Right lobe of liver (tissue), 4 donors: Measurements from ENCODE around the gene KCNA3.

Source experiments
- POLR2A ChIP-seq: fragments of 450-650 bp; IDR thresholded peaks from one replicate; pipeline ENCODE4 v1.6.1; 2017; ENCODE audit warnings: antibody characterized with exemption, mild to moderate bottlenecking
- TF ChIP-seq, protein P1 (sequence below), 4 donors: fragments of 200-600 bp in 3 of 4; fragments of 450-650 bp in 1 of 4; IDR thresholded peaks; one replicate each; pipeline versions ENCODE4 v1.5.1 to v1.8.0; 2016 to 2022; ENCODE audit warnings: antibody characterized with exemption in 4 of 4, mild to moderate bottlenecking in 2 of 4
- donor health status: DM: no; HTN: no; CAD: no.
- donor health status: DM: no; HTN: no; CAD: no.
- donor health status: DM: no; HTN: yes; CAD: no.

DNA sequence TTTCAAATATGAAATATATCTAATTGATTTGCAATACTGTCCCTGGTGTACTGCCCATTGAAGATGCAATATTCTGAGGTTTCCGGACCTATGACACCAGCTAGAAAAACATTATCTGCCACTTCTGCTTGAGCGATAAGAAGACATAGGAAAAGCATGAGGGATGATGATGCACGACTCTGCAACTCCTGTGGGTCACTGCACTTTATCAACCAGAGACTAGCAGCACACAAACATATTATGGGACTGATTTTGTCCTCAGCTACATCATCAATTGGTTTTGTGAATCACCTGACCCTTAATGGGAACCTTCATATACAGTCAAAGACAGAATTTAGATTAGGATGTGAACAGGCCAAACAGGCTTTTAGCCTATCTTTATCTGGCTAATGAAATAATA lies 13.8 kb upstream of the KCNA3 start:
- TF ChIP-seq, protein P1, sequence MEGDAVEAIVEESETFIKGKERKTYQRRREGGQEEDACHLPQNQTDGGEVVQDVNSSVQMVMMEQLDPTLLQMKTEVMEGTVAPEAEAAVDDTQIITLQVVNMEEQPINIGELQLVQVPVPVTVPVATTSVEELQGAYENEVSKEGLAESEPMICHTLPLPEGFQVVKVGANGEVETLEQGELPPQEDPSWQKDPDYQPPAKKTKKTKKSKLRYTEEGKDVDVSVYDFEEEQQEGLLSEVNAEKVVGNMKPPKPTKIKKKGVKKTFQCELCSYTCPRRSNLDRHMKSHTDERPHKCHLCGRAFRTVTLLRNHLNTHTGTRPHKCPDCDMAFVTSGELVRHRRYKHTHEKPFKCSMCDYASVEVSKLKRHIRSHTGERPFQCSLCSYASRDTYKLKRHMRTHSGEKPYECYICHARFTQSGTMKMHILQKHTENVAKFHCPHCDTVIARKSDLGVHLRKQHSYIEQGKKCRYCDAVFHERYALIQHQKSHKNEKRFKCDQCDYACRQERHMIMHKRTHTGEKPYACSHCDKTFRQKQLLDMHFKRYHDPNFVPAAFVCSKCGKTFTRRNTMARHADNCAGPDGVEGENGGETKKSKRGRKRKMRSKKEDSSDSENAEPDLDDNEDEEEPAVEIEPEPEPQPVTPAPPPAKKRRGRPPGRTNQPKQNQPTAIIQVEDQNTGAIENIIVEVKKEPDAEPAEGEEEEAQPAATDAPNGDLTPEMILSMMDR (IDR thresholded peaks at IDR 0.05), result no peak
- TF ChIP-seq POLR2A, result no peak
